Smooth muscle cell (in vitro differentiated cells): ENCODE results near the gene CCDC57. TPM values are rescaled to one million over a fixed set of nuclear protein-coding genes. Genes with fewer than 3 reads are reported as not detected.
A peak's percentile ranks its signal among the peaks of the same experiment; 100 is the strongest.

Experiments
- DNase-seq: peaks from one replicate; lab custom pipeline; 2025; ENCODE audit not compliant: unreplicated experiment; lab: John Stamatoyannopoulos, UW
- H2AFZ ChIP-seq: fragments of 200-600 bp; sonication (generic); 2 replicates; pipeline ENCODE4 v1.6.0; 2016; ENCODE audit warnings: antibody characterized with exemption, low read depth, mild to moderate bottlenecking
- H3F3A ChIP-seq: fragments of 200-600 bp; sonication (generic); 2 replicates; pipeline ENCODE4 v1.6.0; 2017; ENCODE audit warnings: antibody characterized with exemption, low read depth
- H3K27ac ChIP-seq: fragments of 200-600 bp; sonication (generic); 2 replicates; pipeline ENCODE4 v1.5.1; 2016; ENCODE audit warnings: low read depth, mild to moderate bottlenecking
- H3K27me3 ChIP-seq: fragments of 200-600 bp; sonication (generic); 2 replicates; pipeline ENCODE4 v1.6.1; 2016; ENCODE audit warnings: low read depth, mild to moderate bottlenecking
- H3K36me3 ChIP-seq: fragments of 200-600 bp; sonication (generic); 2 replicates; pipeline ENCODE4 v1.5.1; 2016; ENCODE audit warnings: low read depth
- H3K4me1 ChIP-seq: fragments of 200-600 bp; sonication (generic); 2 replicates; pipeline ENCODE4 v1.5.1; 2016; ENCODE audit warnings: low read depth
- H3K4me2 ChIP-seq: fragments of 200-600 bp; sonication (generic); 2 replicates; pipeline ENCODE4 v1.6.0; 2016; ENCODE audit warnings: mild to moderate bottlenecking
- H3K4me3 ChIP-seq: fragments of 200-600 bp; sonication (generic); 2 replicates; pipeline ENCODE4 v1.5.1; 2016; ENCODE audit warnings: mild to moderate bottlenecking
- H3K79me2 ChIP-seq: fragments of 200-600 bp; sonication (generic); 2 replicates; pipeline ENCODE4 v1.6.0; 2016; ENCODE audit warnings: low read depth, mild to moderate bottlenecking
- H3K9ac ChIP-seq: fragments of 200-600 bp; sonication (generic); 2 replicates; pipeline ENCODE4 v1.6.0; 2016; ENCODE audit warnings: low read depth
- H3K9me3 ChIP-seq: fragments of 200-600 bp; sonication (generic); replicated peaks from 2 replicates; pipeline ENCODE4 v1.5.1; 2016; ENCODE audit warnings: low read depth
- H4K20me1 ChIP-seq: fragments of 200-600 bp; sonication (generic); 2 replicates; pipeline ENCODE4 v1.6.0; 2016; ENCODE audit warnings: low read depth
- CTCF ChIP-seq: fragments of 200-600 bp; sonication (generic); IDR thresholded peaks from 2 replicates; pipeline ENCODE4 v1.5.1; 2017; ENCODE audit warnings: borderline replicate concordance, mild to moderate bottlenecking, antibody characterized with exemption; ENCODE audit not compliant: insufficient read depth, poor library complexity, severe bottlenecking
- WGBS: methylation state at CpG from one replicate; pipeline ENCODE4 v1.1.7; 2016; ENCODE audit warnings: low lambda C conversion rate; 5-methylcytosine and 5-hydroxymethylcytosine counted together
- microRNA-seq: library from miRNA; unstranded; fragments of <30 nt; microRNA quantifications from one replicate; pipeline ENCODE4, GENCODE V29; 2016; ENCODE audit warnings: borderline number of aligned reads
- polyA plus RNA-seq: library from polyadenylated mRNA; unstranded; fragments of >200 nt; fragmentation: Nextera tagmentation; extraction: Ambion mirVana; gene quantifications from 2 replicates; pipeline ENCODE4 v1.2.1, GENCODE V29; 2016
- total RNA-seq: library from RNA; depleted of rRNA; stranded (reverse); fragments of >200 nt; gene quantifications from 2 replicates; pipeline ENCODE4 v1.2.3, GENCODE V29; 2014

CCDC57 gene
- total and polyA plus RNA-seq, 2 experiments from 2014 or later = 18.3 to 23.1 TPM

GRCh38 chr17:82053130-82053529 lies 159.5 kb downstream of the CCDC57 start:
- WGBS = 94% methylated on average over 18 of the region's 19 CpGs
- Histone ChIP-seq H3K4me2 (peak overlapping the region; percentile 91), H3K4me3 (peak overlapping the region; percentile 55), H3K27me3 (no peaks in the 10 kb centered on the region), H4K20me1 (peaks cover 7% of the 10 kb centered on the region), H3K36me3 (no peaks in the 10 kb centered on the region), H3K27ac (no peak overlapping the region), H3K4me1 (peaks cover 16% of the 10 kb centered on the region), H3K9ac (no peak overlapping the region), H3K9me3 (no peaks in the 10 kb centered on the region), H3K79me2 (peaks cover 23% of the 10 kb centered on the region), H2AFZ (no peak overlapping the region), H3F3A (no peaks in the 10 kb centered on the region)
- no peak for DNase-seq
- TF ChIP-seq CTCF = no peak

DNA sequence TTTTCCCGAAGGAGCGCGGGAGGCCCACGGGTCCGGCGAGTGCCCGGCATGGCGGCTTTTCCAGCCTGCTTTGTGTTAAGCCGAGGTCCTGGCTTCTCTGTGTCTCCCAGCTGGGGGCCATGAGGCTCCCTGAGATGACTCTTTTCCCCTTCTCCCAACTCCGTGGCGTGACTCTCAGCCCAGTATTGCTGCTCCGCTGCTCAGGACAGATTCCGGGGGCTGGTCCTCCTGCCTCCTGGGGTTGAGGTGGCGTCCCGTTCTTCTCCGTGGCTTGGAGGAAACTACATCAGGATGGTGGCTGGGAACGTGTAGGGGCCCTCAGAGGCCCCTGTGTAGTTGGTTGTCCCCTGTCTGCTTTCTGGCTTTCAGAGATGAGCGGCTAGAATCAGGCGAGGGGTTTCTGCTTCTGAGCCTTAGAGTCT lies 160.0 kb downstream of the CCDC57 start:
- H3K9ac ChIP-seq = peak overlapping the region; percentile 65

DNA sequence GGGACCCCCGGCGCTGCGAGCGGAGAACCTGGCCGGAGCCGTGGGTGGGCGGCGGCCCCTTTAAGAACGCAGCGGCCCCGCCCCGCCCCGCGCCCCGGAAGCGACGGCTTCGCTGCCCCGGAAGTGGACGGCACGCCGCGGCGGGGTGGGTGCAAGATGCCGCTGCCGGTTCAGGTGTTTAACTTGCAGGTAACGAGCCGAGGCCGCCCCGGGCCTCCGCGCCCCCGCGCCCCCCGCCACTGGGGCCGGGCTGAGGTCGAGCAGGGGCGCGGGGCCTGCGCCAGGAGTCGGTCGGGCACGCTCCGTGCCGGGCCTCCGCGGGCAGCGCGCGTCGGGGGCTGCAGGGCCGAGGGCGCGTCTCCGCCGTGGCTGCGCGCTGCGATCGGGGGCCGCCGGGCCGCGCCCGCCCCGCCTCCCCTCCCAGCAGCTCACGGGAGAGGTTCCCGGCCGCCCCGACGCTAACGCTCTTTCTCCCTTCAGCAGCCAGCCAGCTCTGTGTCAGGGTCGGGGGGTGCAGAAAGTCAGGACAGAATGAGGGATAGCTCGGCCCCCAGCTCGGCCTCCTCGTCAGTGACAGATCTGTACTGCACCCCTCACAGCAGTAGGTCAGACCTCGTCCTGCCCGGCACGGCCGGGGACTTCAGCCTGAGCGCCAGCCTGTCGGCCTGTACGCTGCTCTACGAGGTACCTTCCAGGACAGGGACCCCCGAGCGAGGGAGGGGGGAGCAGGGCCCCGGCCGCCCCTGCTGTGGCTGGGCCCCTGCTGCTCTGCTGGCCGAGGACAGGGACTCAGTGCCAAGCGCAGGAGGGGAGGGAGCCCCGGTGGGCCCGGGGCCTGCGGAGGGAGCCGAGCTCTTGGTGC lies 160.6 kb downstream of the CCDC57 start, which contains the start of the genes GPS1 and RFNG:
GPS1 (plus strand) TSS at position 123 of the 862 bp plus-strand sequence; CDS start at position 157, 34 bp downstream.
RFNG (minus strand) TSS at position 36 of the 862 bp plus-strand sequence. CDS start 45 bp downstream, outside the sequence.
- no peak for DNase-seq

More for the DNA sequence above, 160.0 kb downstream of the CCDC57 start:
- TF ChIP-seq CTCF = no peak
- peaks cover 16% of the 10 kb centered on the region for H3K4me1 ChIP-seq
- H3K79me2 ChIP-seq = peaks cover 23% of the 10 kb centered on the region
- peak overlapping the region; percentile 91 for H3K4me2 ChIP-seq
- no peaks in the 10 kb centered on the region for H3K36me3 ChIP-seq
- H3K27me3 ChIP-seq = no peaks in the 10 kb centered on the region
- H3K27ac ChIP-seq = no peak overlapping the region
- peak overlapping the region; percentile 55 for H3K4me3 ChIP-seq
- 45% methylated on average over 11 of the region's 19 CpGs for WGBS
- no peak for DNase-seq
- peaks cover 7% of the 10 kb centered on the region for H4K20me1 ChIP-seq
- no peaks in the 10 kb centered on the region for H3K9me3 ChIP-seq
- no peak overlapping the region for H2AFZ ChIP-seq
- no peaks in the 10 kb centered on the region for H3F3A ChIP-seq

More for the DNA sequence above, 160.6 kb downstream of the CCDC57 start, which contains the start of the genes GPS1 and RFNG:
- WGBS = 2% methylated on average over 60 of the region's 94 CpGs
- H3K9ac ChIP-seq = peak within 1 kb of the TSS; percentile 68
- H3K4me1 ChIP-seq = peaks cover 16% of the 10 kb centered on the region
- no peaks in the 10 kb centered on the region for H3K27me3 ChIP-seq
- H2AFZ ChIP-seq = peak within 1 kb of the TSS; percentile 19
- no peak for TF ChIP-seq CTCF
- no peaks in the 10 kb centered on the region for H3K36me3 ChIP-seq
- no peaks in the 10 kb centered on the region for H3F3A ChIP-seq
- peaks cover 7% of the 10 kb centered on the region for H4K20me1 ChIP-seq
- H3K9me3 ChIP-seq = no peaks in the 10 kb centered on the region
- H3K27ac ChIP-seq = no peak within 1 kb of the TSS
- H3K4me3 ChIP-seq = peak within 1 kb of the TSS; percentile 55
- H3K79me2 ChIP-seq = peaks cover 23% of the 10 kb centered on the region
- peak within 1 kb of the TSS; percentile 91 for H3K4me2 ChIP-seq

Small RNA genes lying within 50 kb of the gene (microRNA-seq; reads per million reads assigned to microRNA genes)
- 4.1 reads per million for gene MIR6787

Other genes starting within 250 kb of the CCDC57 start
- 12.3 and 28.4 TPM in 2 replicates for gene ASPSCR1, start 235.2 kb downstream of the CCDC57 start, total RNA-seq
- 36.5 and 44.0 TPM in 2 replicates for gene ASPSCR1, start 235.2 kb downstream of the CCDC57 start, polyA plus RNA-seq
- gene CENPX, start 190.0 kb downstream of the CCDC57 start, total RNA-seq = 44.6 and 50.4 TPM in 2 replicates
- gene CENPX, start 190.0 kb downstream of the CCDC57 start, polyA plus RNA-seq = 57.5 and 72.8 TPM in 2 replicates
- 7.0 and 9.6 TPM in 2 replicates for gene LRRC45, start 189.5 kb downstream of the CCDC57 start, total RNA-seq
- 7.4 and 13.5 TPM in 2 replicates for gene LRRC45, start 189.5 kb downstream of the CCDC57 start, polyA plus RNA-seq
- gene RAC3, start 181.2 kb downstream of the CCDC57 start, total RNA-seq = 29.2 and 33.0 TPM in 2 replicates
- 12.1 and 15.3 TPM in 2 replicates for gene RAC3, start 181.2 kb downstream of the CCDC57 start, polyA plus RNA-seq
- 34.9 and 46.4 TPM in 2 replicates for gene DCXR, start 175.1 kb downstream of the CCDC57 start, total RNA-seq
- gene DCXR, start 175.1 kb downstream of the CCDC57 start, polyA plus RNA-seq = 84.4 and 89.4 TPM in 2 replicates
- 20.3 and 27.1 TPM in 2 replicates for gene RFNG, start 161.0 kb downstream of the CCDC57 start, total RNA-seq
- gene RFNG, start 161.0 kb downstream of the CCDC57 start, polyA plus RNA-seq = 54.9 and 58.8 TPM in 2 replicates
- gene GPS1, start 160.9 kb downstream of the CCDC57 start, total RNA-seq = 72.0 and 93.7 TPM in 2 replicates
- gene GPS1, start 160.9 kb downstream of the CCDC57 start, polyA plus RNA-seq = 134 and 143 TPM in 2 replicates
- gene DUS1L, start 147.0 kb downstream of the CCDC57 start, total RNA-seq = 30.7 and 49.4 TPM in 2 replicates
- gene DUS1L, start 147.0 kb downstream of the CCDC57 start, polyA plus RNA-seq = 125 and 141 TPM in 2 replicates
- 46.6 and 49.4 TPM in 2 replicates for gene FASN, start 114.6 kb downstream of the CCDC57 start, total RNA-seq
- 48.4 and 49.3 TPM in 2 replicates for gene FASN, start 114.6 kb downstream of the CCDC57 start, polyA plus RNA-seq
- 151 and 180 TPM in 2 replicates for gene SLC16A3, start 16.2 kb upstream of the CCDC57 start, total RNA-seq
- gene SLC16A3, start 16.2 kb upstream of the CCDC57 start, polyA plus RNA-seq = 83.3 and 96.1 TPM in 2 replicates
- gene CSNK1D, start 60.9 kb upstream of the CCDC57 start, total RNA-seq = 51.6 and 75.3 TPM in 2 replicates
- gene CSNK1D, start 60.9 kb upstream of the CCDC57 start, polyA plus RNA-seq = 135 and 172 TPM in 2 replicates
- not detected in 2 replicates for gene CD7, start 104.8 kb upstream of the CCDC57 start, total RNA-seq
- gene CD7, start 104.8 kb upstream of the CCDC57 start, polyA plus RNA-seq = 0.18 and 0.79 TPM in 2 replicates
- gene SECTM1, start 120.9 kb upstream of the CCDC57 start, total RNA-seq = not detected in 2 replicates
- 0.48 and 0.49 TPM in 2 replicates for gene SECTM1, start 120.9 kb upstream of the CCDC57 start, polyA plus RNA-seq
- gene TEX19, start 146.4 kb upstream of the CCDC57 start, total RNA-seq = not detected in 2 replicates
- not detected in 2 replicates for gene TEX19, start 146.4 kb upstream of the CCDC57 start, polyA plus RNA-seq
- not detected in 2 replicates for gene UTS2R, start 158.9 kb upstream of the CCDC57 start, total RNA-seq
- 0.30 TPM in 1 of 2 replicates, not detected in the other for gene UTS2R, start 158.9 kb upstream of the CCDC57 start, polyA plus RNA-seq
- gene HEXD, start 205.5 kb upstream of the CCDC57 start, total RNA-seq = 1.5 and 9.2 TPM in 2 replicates
- gene HEXD, start 205.5 kb upstream of the CCDC57 start, polyA plus RNA-seq = 9.2 and 13.8 TPM in 2 replicates
- gene OGFOD3, start 205.7 kb upstream of the CCDC57 start, total RNA-seq = 10.5 and 18.4 TPM in 2 replicates
- 21.0 and 30.4 TPM in 2 replicates for gene OGFOD3, start 205.7 kb upstream of the CCDC57 start, polyA plus RNA-seq
- gene CYBC1, start 237.9 kb upstream of the CCDC57 start, total RNA-seq = 23.3 and 26.1 TPM in 2 replicates
- gene CYBC1, start 237.9 kb upstream of the CCDC57 start, polyA plus RNA-seq = 65.8 and 66.0 TPM in 2 replicates
- gene NARF, start 245.9 kb upstream of the CCDC57 start, total RNA-seq = 52.0 and 121 TPM in 2 replicates
- gene NARF, start 245.9 kb upstream of the CCDC57 start, polyA plus RNA-seq = 163 and 178 TPM in 2 replicates